ENCODE measurements around the gene SLC6A15.

The SLC6A15 gene

DNA sequence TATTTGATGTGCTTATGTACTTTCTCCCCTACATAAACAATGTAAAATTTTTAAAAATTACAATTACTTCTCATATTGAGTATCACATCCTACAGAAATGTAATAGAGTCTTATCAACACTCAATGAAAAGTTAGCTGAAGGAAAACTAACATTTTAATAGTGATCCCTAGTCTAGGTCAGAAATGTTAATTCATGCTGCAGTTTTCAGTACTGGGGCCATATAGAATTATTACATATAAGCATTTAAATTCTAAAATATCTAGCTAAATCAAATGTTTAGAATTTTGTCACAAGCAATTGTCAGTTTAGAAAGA lies 37.8 kb downstream of the SLC6A15 start:
- no peak for DNase-seq (ENCODE audit: low read depth in 2 of 2)

DNA sequence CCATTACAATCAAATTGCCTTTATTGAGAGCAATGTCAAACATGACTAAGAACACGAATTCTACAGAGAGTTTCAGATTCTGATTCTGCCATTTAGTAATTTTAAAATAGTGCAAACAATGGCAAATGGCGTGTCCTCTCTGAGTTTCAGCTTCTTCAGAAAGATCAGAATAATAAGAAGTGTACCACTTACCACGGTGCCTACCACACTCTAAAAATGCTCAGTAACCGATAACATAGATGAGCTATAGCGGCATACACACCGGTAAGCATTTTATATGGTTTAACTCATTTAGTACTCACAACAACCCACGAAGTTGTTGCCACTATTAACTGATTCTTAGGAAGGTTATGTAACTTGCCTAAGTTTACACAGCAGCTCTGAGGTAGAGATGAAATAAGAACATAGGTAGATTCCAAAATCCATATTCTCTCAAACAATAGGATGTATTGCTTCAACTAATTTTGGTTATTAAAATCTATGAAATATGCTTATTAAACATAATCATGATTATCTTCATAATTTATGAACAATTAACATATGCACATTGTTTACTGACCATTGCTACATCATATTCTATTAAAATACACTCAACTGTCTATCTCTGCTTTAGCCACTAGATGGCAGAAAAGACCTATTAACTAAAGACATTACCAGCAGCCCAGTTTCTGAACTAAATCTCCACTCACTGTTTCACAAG lies 38.3 kb downstream of the SLC6A15 start:
- no peak for DNase-seq (ENCODE audit: low read depth in 2 of 2)

DNA sequence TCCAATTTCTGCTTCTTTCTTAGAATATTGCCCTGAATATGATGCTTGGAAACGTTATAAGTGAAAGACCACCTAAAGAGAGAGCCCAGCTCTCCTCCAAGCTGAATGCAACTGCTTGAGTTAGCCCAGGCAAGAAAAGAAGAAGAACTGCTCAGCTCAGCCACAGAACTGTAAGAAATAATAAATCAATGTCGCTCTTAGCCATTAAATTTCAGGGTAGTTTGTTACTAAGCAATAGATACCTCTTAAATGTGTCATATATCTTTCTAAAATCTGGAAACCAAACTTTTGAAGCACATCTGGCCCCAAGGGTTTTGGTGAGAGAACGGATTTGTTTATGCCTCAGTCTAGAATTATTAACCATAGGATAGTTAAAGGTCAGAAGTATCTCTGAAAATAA lies 50.4 kb downstream of the SLC6A15 start:
- DNase-seq (ENCODE audit: low read depth in 2 of 2), result no peak

DNA sequence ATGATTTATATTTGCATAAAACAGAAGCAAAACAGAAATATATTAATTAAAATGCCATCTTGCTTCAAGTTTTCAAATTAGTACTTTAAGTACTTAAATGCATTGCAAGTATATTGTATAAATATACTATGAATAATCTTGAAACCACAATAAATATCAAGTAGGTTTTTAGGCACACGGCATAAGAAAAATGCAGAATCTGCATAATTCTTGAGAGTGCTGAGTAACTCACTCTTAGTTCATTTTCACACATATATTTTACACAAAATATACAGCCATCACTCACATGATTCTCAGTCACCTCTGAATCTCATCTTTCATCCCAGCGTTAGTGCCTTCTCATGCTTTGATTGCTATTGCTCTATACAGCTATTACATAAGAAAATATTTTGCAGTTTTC lies 51.9 kb downstream of the SLC6A15 start:
- no peak for DNase-seq (ENCODE audit: low read depth in 2 of 2)

DNA sequence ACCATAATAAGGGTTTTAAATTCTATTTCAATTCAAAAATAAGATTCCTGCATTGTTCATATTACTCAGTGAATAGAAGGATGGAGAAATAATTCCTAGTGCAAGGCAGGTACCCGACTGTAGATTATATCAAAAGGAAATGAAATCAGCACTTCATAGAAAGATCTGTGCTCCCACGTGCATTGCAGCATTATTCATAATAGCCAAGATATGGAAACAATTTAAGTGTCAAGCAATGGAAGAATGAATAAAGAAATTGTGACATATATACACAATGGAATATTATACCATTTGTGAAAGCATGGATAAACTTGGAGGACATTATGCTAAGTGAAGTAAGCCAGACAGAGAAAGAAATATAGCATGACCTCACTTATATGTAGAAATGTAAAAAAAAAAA lies 53.8 kb downstream of the SLC6A15 start:
- no peak for DNase-seq (ENCODE audit: low read depth in 2 of 2)

DNA sequence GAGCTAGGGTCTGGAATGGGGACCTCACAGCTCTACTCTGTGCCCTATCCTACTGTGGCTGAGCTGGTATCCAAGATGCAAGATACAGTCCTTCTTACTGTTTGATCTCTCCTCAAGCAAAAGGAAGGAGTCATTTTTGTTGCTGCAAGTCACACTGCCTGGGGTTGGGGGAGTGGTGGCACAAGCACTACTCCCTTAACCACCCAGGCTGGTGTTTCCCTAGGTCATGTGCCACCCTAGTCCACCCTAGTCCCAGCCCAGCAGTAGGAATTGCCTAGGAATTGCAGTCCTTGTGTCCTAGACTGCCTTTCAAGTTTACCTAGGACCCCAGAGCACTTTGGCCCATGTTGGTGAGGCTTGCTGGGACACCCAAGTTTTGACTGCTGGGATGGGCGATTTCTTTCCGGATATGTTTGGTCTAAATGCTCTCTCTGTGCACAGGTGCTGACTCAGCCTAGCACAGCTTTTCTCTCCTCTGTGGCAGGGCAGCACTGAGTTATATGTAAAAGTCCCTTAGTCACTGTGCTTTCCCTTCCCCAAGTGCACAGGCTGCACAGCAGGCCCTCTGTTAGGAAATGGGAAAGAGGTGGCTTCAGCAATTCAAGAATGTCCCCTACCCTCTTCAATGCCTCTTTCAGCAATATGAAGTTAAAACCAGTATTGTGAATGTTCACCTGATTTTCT lies 54.9 kb downstream of the SLC6A15 start:
- no peak for DNase-seq (ENCODE audit: low read depth in 2 of 2)

DNA sequence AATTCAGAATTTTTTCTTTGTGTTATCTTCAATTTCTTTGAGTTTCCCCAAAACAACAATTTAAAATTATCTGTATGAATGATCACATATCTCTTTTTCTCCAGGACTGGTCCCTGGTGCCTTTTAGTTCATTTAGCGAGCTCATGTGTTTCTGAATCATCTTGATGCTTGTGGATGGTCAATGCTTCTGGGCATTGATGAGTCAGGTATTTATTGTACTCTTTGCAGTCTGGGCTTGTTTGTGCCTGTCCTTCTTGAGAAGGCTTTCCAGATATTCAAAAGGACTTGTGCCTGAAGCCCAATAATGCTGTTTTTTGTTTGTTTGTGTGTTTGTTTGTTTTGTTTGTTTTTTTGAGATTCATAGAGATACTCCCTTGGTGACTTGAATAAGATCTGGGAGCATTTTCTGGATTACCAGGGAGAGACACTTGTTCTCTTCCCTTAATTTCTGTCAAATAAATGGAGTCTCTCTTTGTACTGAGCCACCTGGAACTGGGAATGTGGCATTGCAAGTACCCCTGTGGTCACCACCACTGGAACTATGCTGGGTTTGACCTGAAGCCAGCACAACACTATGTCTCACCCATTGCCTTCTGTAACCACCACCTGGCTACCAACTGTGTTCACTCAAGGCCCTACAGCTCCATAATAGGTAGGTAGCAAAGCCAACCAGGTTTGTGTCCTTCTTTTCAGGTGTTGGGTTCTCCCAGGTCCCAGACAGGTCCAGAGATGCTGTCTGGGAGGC lies 56.3 kb downstream of the SLC6A15 start:
- DNase-seq (ENCODE audit: low read depth in 2 of 2), result no peak

DNA sequence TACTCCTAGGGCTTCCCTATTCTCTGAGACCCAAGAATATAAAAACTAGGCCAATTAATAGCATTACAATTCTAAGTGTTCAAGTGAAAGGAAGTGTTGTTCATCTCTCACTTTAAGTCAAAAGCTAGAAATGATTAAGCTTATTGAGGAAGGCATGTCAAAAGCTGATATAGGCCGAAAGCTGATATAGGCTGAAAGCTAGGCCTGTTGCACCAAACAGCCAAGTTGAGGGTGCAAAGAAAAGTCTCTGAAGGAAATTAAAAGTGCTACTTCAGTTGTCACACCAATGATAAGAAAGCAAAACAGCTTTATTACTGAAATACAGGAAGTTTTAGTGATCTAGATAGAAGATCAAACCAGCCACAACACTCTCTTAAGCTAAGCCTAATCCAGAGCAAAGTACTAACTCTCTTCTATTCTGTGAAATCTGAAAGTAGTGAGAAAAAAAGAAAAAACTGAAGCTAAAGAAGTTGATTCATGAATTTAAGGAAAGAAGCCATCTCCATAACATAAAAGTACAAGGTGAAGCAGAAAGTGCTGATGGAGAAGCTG lies 68.9 kb downstream of the SLC6A15 start:
- DNase-seq (ENCODE audit: low read depth in 2 of 2), result no peak

DNA sequence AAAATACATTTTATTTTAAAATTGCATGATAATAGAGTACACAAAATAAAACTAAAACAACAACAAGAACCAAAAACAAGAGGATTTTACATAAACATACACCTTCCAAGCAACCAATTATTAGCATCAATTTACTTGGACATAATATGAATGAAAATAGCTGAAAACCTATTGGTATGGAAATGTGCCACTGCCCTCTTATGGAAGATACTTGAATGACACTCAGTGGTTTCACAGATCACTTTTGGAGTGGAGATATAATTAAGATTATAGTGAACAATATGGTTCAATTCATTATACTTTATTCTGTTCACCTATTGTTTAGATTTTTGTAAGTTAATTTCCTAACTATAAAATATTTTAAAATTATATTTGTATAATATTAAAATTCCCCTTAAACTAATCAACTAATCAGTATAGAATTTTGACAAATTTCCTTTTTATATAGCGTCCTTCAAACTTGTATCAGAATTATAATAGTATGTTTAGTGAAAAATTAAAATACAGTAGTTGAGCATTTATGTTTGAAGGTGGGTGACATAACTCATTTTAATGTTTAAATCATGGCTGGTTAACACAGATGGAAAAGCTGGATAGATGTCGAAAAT lies 70.1 kb downstream of the SLC6A15 start:
- no peak for DNase-seq (ENCODE audit: low read depth in 2 of 2)

DNA sequence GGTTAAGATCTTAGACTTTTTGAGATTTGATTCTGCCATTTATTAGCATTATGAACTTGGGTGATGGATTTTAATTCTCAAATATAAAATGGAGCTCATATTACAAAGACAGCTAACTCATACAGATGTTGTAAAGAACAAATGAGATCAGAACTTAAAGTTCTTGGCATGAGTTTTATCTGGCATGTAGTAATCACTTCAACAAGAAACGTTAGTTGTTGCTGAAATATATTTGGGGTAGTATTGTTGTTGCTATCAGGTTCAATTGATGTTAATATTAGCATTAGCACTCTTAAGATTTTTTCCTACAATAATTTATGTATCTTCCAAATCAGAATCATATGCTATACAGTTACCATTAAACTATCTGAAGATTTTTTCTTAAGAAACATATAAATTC lies 71.0 kb downstream of the SLC6A15 start:
- DNase-seq (ENCODE audit: low read depth in 2 of 2), result no peak

DNA sequence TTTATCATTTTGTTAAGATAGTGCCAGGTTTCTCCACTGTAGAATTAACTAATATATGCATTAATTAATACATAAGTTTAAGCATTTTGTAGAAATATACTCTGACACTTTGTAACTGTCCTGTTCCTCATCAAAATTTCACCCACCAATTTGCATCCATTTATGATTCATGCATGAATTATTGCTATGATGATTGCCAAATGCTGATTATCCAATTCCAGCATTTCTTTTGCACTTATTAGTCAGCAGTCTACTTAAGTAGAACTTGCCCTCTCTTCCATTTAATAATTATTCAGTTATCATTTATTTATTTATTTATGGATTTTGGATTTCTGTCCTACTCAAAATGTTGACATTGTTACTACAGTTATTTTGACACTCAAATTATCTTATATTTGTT lies 72.2 kb downstream of the SLC6A15 start:
- no peak for DNase-seq (ENCODE audit: low read depth in 2 of 2)

DNA sequence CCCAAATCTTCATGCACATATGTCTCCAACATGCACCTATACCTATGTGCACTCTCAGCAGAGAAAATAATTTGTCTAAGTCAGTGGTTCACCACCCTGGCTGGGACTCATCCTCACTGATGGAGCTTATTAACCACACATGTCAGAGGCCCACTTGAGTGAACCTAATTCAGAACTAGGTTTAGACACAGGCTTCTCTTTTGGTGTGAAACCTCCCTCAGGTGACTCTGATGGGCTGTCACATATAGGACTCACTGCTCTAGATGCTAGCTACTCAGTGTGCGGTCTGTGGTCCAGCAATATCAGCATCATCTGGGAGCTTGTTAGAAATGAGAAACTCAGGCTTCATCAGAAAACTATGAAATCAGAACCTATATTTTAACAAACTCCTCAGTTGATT lies 85.7 kb downstream of the SLC6A15 start:
- no peak for DNase-seq (ENCODE audit: low read depth in 2 of 2)

DNA sequence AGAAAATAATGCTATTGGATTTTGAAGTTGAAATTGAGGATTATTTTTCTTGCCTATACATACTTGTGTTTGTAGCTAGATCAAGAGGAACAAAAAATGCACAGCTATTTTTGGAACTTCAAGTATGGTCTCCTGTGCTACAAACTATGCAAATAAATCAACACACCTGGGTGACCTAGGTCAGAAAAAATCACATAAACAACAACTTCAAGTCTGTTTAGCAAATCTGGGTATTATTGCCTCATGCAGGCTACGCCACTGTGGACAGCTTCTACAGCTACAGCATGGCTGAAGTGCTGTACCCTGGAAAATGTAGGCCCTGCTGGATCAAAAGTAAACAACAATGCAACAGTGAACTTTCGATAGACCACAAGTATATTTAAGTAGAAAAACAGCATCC lies 87.5 kb downstream of the SLC6A15 start:
- no peak for DNase-seq (ENCODE audit: low read depth in 2 of 2)

DNA sequence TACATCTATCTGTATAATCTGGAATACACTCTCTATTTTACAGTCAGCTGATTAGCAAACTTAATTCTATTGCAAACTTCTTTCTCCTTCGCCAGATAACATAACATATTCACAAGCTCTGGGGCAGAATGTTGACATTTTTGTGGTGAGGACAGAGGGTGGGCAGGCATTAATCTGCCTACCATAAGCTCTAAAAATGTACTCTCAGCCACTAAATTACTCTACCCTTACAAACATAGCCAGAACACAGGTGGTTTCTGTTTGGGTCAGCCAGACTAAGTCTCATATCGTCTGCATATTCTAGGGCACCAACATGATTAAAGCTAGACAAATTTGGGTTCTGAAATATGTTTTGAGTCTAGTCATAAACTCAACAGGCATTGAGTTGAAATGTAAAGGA lies 90.1 kb downstream of the SLC6A15 start:
- no peak for DNase-seq (ENCODE audit: low read depth in 2 of 2)

DNA sequence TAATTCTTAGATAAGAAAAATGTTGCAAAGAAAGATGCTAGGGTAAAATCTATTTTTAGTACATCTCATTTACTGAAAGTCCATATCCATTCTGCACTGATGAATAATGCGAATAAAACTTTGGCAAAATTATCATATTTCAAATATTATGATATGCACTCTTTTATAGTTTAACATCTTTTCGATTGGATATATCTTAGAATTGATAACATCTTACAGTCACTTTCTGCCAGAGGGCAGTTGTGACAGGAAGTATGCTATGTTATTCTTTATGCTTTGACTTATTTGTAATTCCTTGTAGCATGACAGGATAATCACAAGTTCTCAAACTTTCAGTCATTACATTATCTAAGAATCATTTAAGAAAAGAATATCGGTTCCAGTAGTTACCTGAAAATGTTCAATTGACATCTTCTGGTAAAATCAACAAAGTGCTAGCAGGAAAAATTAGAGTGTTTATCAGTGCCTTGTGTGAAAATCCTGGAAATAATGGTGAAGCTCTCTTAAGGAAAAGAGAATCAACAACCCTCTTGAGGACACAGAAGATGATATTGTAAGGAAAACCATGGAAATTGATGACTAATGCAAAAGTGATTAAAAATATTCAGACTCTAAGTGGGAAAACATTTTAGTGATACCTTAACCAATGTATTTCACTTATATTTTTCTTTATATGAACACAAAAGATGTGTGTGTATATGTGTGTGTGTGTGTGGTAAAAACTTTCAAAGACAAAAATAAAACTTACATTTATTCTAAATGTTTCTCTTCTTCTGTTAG lies 95.5 kb downstream of the SLC6A15 start:
- no peak for DNase-seq (ENCODE audit: low read depth in 2 of 2)

DNA sequence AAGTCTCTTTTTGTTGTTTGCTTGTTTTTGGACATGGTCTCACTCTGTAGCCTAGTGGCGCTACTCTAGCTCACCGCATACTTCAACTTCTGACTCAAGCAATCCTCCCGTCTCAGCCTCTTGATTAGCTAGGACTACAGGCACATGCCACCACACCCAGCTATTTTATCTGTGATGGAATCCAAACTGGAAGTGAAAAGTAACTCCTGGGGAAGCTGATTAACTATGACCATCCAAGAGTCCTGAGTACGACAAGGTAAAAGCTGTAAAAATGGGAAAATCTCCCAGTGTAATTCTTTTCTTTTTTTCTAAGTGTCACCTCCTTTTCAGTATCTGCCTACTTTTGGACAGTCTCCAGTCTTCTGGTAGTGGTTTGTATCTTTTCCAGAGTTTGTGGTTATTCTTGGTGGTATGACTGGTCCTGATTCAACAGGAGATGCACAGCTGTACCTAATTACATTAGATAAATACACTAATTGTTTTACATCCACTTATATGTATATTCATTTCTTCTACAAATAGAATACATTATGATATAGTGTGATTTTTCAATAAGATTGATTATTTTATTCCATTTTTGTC lies 97.8 kb downstream of the SLC6A15 start:
- no peak for DNase-seq (ENCODE audit: low read depth in 2 of 2)

DNA sequence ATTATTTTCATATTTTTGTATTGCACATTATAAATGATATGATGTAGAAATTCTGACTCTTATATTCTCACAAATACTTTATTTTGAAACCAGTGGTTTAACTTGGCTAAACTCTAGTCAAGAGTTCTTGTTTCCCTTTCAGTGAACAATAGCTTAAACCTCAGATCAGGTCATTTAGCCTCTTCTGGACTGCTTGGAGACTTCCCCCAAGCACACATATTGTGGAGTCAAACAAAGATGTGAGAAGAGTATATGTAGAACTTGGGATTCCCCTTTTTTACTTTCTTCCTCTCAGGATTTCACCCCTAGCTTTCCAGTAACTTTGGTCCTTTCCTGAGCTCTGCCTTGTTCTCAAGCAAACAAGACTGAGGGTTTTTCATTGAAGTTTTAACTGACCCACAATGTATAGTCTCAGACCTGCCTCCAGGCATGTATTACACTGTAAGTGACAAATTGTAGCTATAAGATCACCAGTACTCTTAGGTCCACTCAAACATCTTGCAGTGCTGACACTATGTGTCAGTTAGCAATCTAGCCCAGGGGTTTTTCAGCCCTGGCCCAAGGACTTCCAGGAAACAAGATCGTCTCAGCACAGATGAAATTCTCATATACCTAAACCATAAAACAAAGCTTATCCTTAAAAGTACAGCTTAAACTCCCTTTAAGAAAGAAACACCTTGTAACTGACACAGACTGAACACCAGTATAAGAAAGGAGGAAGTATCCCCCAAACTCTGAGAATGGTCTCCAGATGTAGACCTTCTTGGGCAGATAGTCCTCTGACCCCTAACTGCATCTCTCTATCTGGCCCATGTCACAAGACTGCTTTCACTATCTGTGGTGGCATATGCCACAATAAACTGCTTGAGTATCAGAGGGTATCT lies 98.6 kb downstream of the SLC6A15 start:
- no peak for DNase-seq (ENCODE audit: low read depth in 2 of 2)

DNA sequence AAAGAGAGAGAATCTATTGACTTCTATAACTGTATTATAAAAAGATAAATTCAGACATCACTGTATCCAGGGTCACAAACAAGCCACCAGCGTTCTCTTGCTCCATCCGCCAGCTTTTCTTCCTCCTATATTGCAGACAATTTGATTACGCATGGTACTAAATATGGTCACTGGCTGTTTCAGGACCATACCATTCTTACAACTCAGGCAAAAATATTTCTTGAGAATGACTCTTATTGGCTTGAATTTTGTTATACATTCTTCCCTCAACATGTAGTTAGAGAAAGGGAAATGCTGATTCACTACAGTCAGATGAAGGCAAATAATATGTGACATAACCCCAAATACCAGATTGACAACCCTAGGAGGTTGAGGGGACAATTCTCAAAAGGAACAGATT lies 101.3 kb downstream of the SLC6A15 start:
- DNase-seq (ENCODE audit: low read depth in 2 of 2), result no peak

DNA sequence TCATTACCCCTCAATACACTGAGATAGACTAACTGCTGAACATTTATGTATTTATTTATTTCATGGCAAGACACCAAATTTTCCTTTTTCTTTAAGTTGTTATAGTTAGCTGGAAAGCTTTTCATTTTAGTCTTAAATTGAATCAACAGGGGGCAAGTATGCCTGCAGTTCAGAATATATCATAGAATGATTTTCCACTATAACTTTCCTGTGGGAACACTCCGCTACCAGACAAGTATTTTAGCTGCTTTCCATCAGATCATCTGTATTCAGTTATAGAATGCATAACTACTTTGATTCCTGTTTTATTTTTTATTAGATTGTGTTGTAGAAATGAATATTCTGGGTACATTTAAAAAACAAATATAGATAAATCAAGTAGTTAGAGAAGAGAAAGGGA lies 102.0 kb downstream of the SLC6A15 start:
- no peak for DNase-seq (ENCODE audit: low read depth in 2 of 2)

Data from stimulated activated CD4-positive, alpha-beta T cell treated with anti-CD3 and anti-CD28 coated beads, Interleukin-4, amount 100 ng/mL, for 48 hours (primary cell).